ENCODE measurements around the gene NREP.
A peak's percentile ranks its signal among the peaks of the same experiment; 100 is the strongest.

The NREP gene

GRCh38 chr5:111691508-111691907 is 65.5 kb downstream of the NREP start:
- no peak for DNase-seq

- DNase-seq, result no peak
Measured at GRCh38 chr5:111689357-111689935, 67.5 kb downstream of the NREP start.

- peak in 1 of 2 experiments; percentile 11 for DNase-seq
Measured at GRCh38 chr5:111685969-111686368, 71.0 kb downstream of the NREP start.

GRCh38 chr5:111682641-111683040 is 74.4 kb downstream of the NREP start:
- DNase-seq, result no peak

GRCh38 chr5:111682121-111682520 is 74.9 kb downstream of the NREP start:
- DNase-seq, result no peak

GRCh38 chr5:111681414-111682120 is 75.4 kb downstream of the NREP start:
- DNase-seq, result no peak

- peak in 1 of 2 experiments; percentile 65 for DNase-seq
Measured at GRCh38 chr5:111680737-111681413, 76.1 kb downstream of the NREP start.

- DNase-seq, result no peak
Measured at GRCh38 chr5:111679611-111680010, 77.4 kb downstream of the NREP start.
